Neural progenitor cell (in vitro differentiated cells): ENCODE results near the gene DNAJB11. TPM values are rescaled to one million over a fixed set of nuclear protein-coding genes. Genes with fewer than 3 reads are reported as not detected.
"Not testable (repeated sequence)": the region's sequence is repeated elsewhere in the genome, so short reads cannot be mapped to it uniquely, and the experiment has no call there.

Experiments
- DNase-seq: peaks from one replicate; pipeline ENCODE4 v3.0.0-alpha.2; 2016; ENCODE audit warnings: low spot score
- H2AFZ ChIP-seq: fragments of 200-600 bp; sonication (generic); replicated peaks from 2 replicates; pipeline ENCODE4 v1.6.1; 2016; ENCODE audit warnings: antibody characterized with exemption
- H3F3A ChIP-seq: fragments of 200-600 bp; sonication (generic); 2 replicates; pipeline ENCODE4 v1.6.1; 2016; ENCODE audit warnings: antibody characterized with exemption, low read depth
- H3K27ac ChIP-seq: fragments of 200-600 bp; sonication (generic); 2 replicates; pipeline ENCODE4 v1.5.1; 2016; ENCODE audit warnings: mild to moderate bottlenecking
- H3K27me3 ChIP-seq: fragments of 200-600 bp; sonication (generic); 2 replicates; pipeline ENCODE4 v1.6.1; 2016; ENCODE audit warnings: mild to moderate bottlenecking, moderate library complexity
- H3K36me3 ChIP-seq: fragments of 200-600 bp; sonication (generic); 2 replicates; pipeline ENCODE4 v1.5.1; 2016
- H3K4me1 ChIP-seq: fragments of 200-600 bp; sonication (generic); 2 replicates; pipeline ENCODE4 v1.6.1; 2016; ENCODE audit warnings: mixed run types
- H3K4me2 ChIP-seq: fragments of 200-600 bp; sonication (generic); 2 replicates; pipeline ENCODE4 v1.6.1; 2016
- H3K4me3 ChIP-seq: fragments of 200-600 bp; sonication (generic); 2 replicates; pipeline ENCODE4 v1.5.1; 2016
- H3K79me2 ChIP-seq: fragments of 200-600 bp; sonication (generic); 2 replicates; pipeline ENCODE4 v1.6.1; 2016; ENCODE audit warnings: low read depth
- H3K9ac ChIP-seq: fragments of 200-600 bp; sonication (generic); 2 replicates; pipeline ENCODE4 v1.6.1; 2016
- H3K9me3 ChIP-seq: fragments of 200-600 bp; sonication (generic); 2 replicates; pipeline ENCODE4 v1.5.1; 2016; ENCODE audit warnings: low read depth
- H4K20me1 ChIP-seq: fragments of 200-600 bp; sonication (generic); 2 replicates; pipeline ENCODE4 v1.6.1; 2016; ENCODE audit warnings: low read depth
- H3K27ac Mint-ChIP-seq: 3 replicates; pipeline ENCODE4 v1.8.0; 2021; ENCODE audit warnings: mixed read lengths
- H3K27me3 Mint-ChIP-seq: 2 replicates; pipeline ENCODE4 v1.8.0; 2022; ENCODE audit warnings: low read depth, mild to moderate bottlenecking, inconsistent platforms, moderate library complexity, mixed read lengths; ENCODE audit not compliant: insufficient read depth
- H3K36me3 Mint-ChIP-seq: 3 replicates; pipeline ENCODE4 v1.8.0; 2021; ENCODE audit warnings: mixed read lengths
- H3K4me1 Mint-ChIP-seq: 3 replicates; pipeline ENCODE4 v1.8.0; 2021; ENCODE audit warnings: mixed read lengths
- H3K4me3 Mint-ChIP-seq: 3 replicates; pipeline ENCODE4 v1.8.0; 2021; ENCODE audit warnings: mild to moderate bottlenecking, moderate library complexity, mixed read lengths
- H3K9me3 Mint-ChIP-seq: 3 replicates; pipeline ENCODE4 v1.8.0; 2020; ENCODE audit warnings: mixed read lengths
- EZH2 ChIP-seq: fragments of 200-600 bp; sonication (generic); IDR thresholded peaks from 2 replicates; pipeline ENCODE4 v1.6.1; 2017; ENCODE audit warnings: antibody characterized with exemption, mild to moderate bottlenecking, moderate library complexity
- EZH2phosphoT487 ChIP-seq: fragments of 200-600 bp; sonication (generic); IDR thresholded peaks from 2 replicates; pipeline ENCODE4 v1.6.1; 2017; ENCODE audit warnings: antibody characterized with exemption
- total RNA-seq: library from RNA; depleted of rRNA; stranded (reverse); fragments of >200 nt; gene quantifications from 2 replicates; pipeline ENCODE4 v1.2.3, GENCODE V29; 2015; ENCODE audit warnings: low replicate concordance
- TF ChIP-seq, protein P1 (sequence below): fragments of 200-600 bp; sonication (generic); IDR thresholded peaks from 2 replicates; pipeline ENCODE4 v1.5.1; 2017; ENCODE audit warnings: antibody characterized with exemption, mild to moderate bottlenecking

Gene DNAJB11
- total RNA-seq, 1 donor from 2014 or later, result 73.0 TPM

DNA sequence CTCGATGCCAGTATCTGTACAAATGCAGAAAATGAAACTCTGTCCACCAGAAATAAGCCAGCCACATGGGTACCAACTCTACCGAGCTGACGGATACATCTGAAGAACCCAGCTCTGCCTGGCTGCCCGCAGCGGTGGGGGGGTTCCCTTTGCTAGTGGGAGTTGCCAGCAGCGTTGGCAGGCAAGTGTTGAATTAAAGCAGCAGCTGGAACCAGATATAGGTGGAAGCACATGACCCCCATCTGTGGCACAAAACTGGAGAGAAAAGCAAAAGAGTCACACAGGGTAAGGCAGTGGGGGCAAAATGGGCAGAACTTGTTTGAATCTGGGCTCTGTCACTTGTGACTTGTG lies 44.3 kb upstream of the DNAJB11 start:
- Histone ChIP-seq H3K27me3 (no peaks in the 10 kb centered on the region), H3K36me3 (no peaks in the 10 kb centered on the region), H4K20me1 (no peaks in the 10 kb centered on the region), H3K79me2 (no peaks in the 10 kb centered on the region), H3K27ac (no peak overlapping the region), H3F3A (peaks cover 20% of the 10 kb centered on the region), H2AFZ (no peak overlapping the region), H3K9ac (no peak overlapping the region), H3K4me3 (no peak overlapping the region), H3K4me2 (no peak overlapping the region), H3K9me3 (no peaks in the 10 kb centered on the region), H3K4me1 (peaks cover 40% of the 10 kb centered on the region)
- TF ChIP-seq EZH2, result no peak
- Mint-ChIP-seq H3K4me1 (peaks cover 65% of the 10 kb centered on the region), H3K4me3 (no peak overlapping the region), H3K9me3 (peaks cover 19% of the 10 kb centered on the region), H3K27me3 (peaks cover 11% of the 10 kb centered on the region), H3K27ac (no peak overlapping the region), H3K36me3 (peaks cover 3% of the 10 kb centered on the region)
- no peak for DNase-seq

DNA sequence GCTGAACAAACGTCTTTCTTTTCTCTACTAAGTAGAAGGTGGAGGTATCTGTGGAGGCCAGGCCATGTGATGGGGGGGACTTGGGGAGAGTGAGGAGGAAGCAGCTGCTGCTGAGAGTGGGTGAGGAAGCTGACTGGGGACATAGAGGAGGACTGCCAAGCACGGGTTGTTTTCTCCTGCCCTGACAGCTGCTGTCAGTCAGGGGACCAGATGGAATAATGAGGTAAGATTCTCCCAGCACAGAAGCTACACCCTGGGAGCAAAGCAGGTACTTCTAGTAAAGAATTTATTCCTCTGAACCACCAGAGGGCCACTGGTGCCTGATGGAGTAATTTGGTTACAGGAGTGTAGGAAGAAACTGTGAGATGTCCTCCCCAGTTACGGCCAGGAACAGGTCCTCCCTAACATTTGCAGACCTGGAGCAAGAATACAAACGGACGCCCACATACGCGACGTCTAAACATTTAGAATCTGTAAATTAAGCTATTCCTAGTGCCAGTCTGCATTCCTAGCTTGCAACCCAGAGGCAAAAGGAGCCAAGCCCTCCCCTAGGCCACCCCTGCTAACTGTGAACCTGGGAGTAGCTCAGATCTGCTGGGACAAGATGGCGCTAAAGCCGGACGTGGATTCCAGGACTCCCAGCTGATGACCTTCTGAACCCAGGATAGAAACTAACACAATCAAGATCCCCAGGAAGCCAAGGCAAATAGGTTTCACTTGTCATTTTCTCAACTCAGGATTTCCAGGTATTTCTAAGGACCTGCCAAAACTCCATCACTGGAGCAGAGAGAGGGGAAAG lies 41.1 kb upstream of the DNAJB11 start:
- TF ChIP-seq EZH2, result no peak
- TF ChIP-seq, protein P1, sequence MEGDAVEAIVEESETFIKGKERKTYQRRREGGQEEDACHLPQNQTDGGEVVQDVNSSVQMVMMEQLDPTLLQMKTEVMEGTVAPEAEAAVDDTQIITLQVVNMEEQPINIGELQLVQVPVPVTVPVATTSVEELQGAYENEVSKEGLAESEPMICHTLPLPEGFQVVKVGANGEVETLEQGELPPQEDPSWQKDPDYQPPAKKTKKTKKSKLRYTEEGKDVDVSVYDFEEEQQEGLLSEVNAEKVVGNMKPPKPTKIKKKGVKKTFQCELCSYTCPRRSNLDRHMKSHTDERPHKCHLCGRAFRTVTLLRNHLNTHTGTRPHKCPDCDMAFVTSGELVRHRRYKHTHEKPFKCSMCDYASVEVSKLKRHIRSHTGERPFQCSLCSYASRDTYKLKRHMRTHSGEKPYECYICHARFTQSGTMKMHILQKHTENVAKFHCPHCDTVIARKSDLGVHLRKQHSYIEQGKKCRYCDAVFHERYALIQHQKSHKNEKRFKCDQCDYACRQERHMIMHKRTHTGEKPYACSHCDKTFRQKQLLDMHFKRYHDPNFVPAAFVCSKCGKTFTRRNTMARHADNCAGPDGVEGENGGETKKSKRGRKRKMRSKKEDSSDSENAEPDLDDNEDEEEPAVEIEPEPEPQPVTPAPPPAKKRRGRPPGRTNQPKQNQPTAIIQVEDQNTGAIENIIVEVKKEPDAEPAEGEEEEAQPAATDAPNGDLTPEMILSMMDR, result peak; percentile 16
- Histone ChIP-seq H3K27me3 (no peaks in the 10 kb centered on the region), H3K9me3 (no peaks in the 10 kb centered on the region), H3K79me2 (no peaks in the 10 kb centered on the region), H3K4me2 (peak overlapping the region; percentile 2), H3K36me3 (no peaks in the 10 kb centered on the region), H3F3A (peaks cover 33% of the 10 kb centered on the region), H3K9ac (no peak overlapping the region), H3K4me1 (peaks cover 47% of the 10 kb centered on the region), H2AFZ (no peak overlapping the region), H4K20me1 (no peaks in the 10 kb centered on the region), H3K27ac (no peak overlapping the region), H3K4me3 (no peak overlapping the region)
- H3K36me3 Mint-ChIP-seq, result peaks cover 3% of the 10 kb centered on the region
- peaks cover 65% of the 10 kb centered on the region for H3K4me1 Mint-ChIP-seq
- peak overlapping the region; percentile 2 for H3K27ac Mint-ChIP-seq
- peaks cover 18% of the 10 kb centered on the region for H3K9me3 Mint-ChIP-seq
- H3K27me3 Mint-ChIP-seq, result peaks cover 19% of the 10 kb centered on the region
- DNase-seq, result peak; percentile 42
- no peak overlapping the region for H3K4me3 Mint-ChIP-seq

DNA sequence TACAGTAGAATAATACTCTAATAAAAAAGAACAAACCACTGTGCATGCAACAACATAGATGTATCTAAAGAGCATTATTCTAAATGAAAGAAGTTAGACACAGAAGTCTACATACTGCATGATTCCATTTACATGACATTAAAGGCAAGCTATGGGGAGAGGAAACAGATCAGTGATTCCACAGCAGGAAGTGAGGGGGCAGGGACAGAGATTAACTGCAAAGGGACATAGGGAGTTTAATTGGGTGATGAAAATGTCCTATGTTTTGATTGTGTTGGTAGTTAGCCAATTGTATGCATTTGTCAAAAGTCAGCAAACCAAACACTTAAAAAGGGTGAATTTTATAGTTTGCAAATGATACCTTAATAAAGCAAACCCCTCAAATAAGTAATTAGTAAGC lies 40.1 kb upstream of the DNAJB11 start:
- Histone ChIP-seq H3K9ac (no peak overlapping the region), H3K27me3 (no peaks in the 10 kb centered on the region), H3K4me3 (no peak overlapping the region), H3K36me3 (no peaks in the 10 kb centered on the region), H3K9me3 (no peaks in the 10 kb centered on the region), H3K4me2 (no peak overlapping the region), H2AFZ (no peak overlapping the region), H4K20me1 (no peaks in the 10 kb centered on the region), H3K4me1 (peaks cover 48% of the 10 kb centered on the region), H3K27ac (peak overlapping the region; percentile 49), H3F3A (peaks cover 33% of the 10 kb centered on the region), H3K79me2 (no peaks in the 10 kb centered on the region)
- Mint-ChIP-seq H3K9me3 (peaks cover 18% of the 10 kb centered on the region), H3K27me3 (peaks cover 19% of the 10 kb centered on the region), H3K36me3 (peaks cover 3% of the 10 kb centered on the region), H3K4me3 (no peak overlapping the region), H3K27ac (peak overlapping the region; percentile 55), H3K4me1 (peaks cover 68% of the 10 kb centered on the region)
- no peak for DNase-seq
- TF ChIP-seq EZH2phosphoT487 (no peak), EZH2 (no peak)
- TF ChIP-seq, protein P1, result no peak

DNA sequence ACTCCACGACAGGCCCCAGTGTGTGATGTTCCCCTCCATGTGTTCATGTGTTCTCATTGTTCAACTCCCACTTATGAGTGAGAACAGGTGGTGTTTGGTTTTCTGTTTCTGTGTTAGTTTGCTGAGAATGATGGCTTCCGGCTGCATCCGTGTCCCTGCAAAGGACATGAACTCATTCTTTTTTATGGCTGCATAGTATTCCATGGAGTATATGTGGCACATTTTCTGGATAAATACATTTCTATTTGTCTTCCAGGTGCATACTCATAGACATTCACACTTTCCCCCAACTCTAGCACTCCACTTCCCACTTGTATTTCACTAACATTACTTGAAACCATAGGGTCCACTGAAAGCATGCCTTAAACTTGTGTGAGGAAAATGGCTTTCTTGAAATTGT lies 38.8 kb upstream of the DNAJB11 start:
- H3K79me2 ChIP-seq, H4K20me1 ChIP-seq, H3K27me3 ChIP-seq, H3K27ac ChIP-seq, H3K36me3 Mint-ChIP-seq, H3K9me3 ChIP-seq, H3K36me3 ChIP-seq, DNase-seq, H2AFZ ChIP-seq, H3K4me3 ChIP-seq, H3K9ac ChIP-seq: not testable (repeated sequence)
- Histone ChIP-seq H3K4me1 (peaks cover 52% of the 10 kb centered on the region), H3K4me2 (peak overlapping the region; percentile 65), H3F3A (peaks cover 33% of the 10 kb centered on the region)
- peak overlapping the region; percentile 19 for H3K4me3 Mint-ChIP-seq
- H3K27me3 Mint-ChIP-seq, result peaks cover 16% of the 10 kb centered on the region
- H3K4me1 Mint-ChIP-seq, result peaks cover 75% of the 10 kb centered on the region
- peak overlapping the region; percentile 87 for H3K27ac Mint-ChIP-seq
- H3K9me3 Mint-ChIP-seq, result peaks cover 18% of the 10 kb centered on the region
